Spleen (tissue), 7 donors: ENCODE measurements around the gene GDAP1L1.

Experiments used
- POLR2A ChIP-seq, 3 donors: fragments of 450-650 bp; IDR thresholded peaks; one replicate each; pipeline ENCODE4 v1.5.1; 2017; ENCODE audit warnings: antibody characterized with exemption in 3 of 3, mild to moderate bottlenecking in 1 of 3
- POLR2AphosphoS5 ChIP-seq, 3 donors: sonication (generic); formaldehyde crosslinking; IDR thresholded peaks; one replicate each; pipeline ENCODE4 v1.5.1; 2017; ENCODE audit warnings: antibody characterized with exemption in 3 of 3
- TF ChIP-seq, protein P1 (sequence below), 11 experiments: fragments of 200-600 bp in 7 of 11; fragments of 450-650 bp in 4 of 11; sonication (generic) in 4 of 11; IDR thresholded peaks in 8 of 11; conservative IDR thresholded peaks in 3 of 11; 1 replicate in 7 of 11; 2 replicates in 4 of 11; pipeline versions ENCODE4 v1.4.0 to v1.8.0; 2016 to 2021; ENCODE audit warnings: antibody characterized with exemption in 11 of 11, inconsistent platforms in 4 of 11, mild to moderate bottlenecking in 1 of 11
- donor health status: DM: no; HTN: no; CAD: no; lungs with moderate emphysema.
- donor health status: DM: no; HTN: no; CAD: no.
- donor health status: DM: no; HTN: no; CAD: no.

DNA sequence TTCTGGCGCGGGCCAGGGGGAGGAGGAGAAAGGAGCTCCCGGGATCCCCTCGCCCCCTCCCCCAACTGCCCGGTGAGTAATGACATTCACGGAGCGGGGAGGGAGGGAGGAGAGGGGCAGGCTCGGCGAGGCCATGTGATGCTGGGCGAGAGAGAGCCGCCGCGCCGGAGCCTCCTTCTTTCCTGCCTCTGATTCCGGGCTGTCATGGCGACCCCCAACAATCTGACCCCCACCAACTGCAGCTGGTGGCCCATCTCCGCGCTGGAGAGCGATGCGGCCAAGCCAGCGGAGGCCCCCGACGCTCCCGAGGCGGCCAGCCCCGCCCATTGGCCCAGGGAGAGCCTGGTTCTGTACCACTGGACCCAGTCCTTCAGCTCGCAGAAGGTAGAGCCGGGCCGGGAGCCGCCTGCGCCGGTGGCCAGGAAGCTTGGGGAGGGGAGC is at the start of gene GDAP1L1:
- TF ChIP-seq, protein P1, sequence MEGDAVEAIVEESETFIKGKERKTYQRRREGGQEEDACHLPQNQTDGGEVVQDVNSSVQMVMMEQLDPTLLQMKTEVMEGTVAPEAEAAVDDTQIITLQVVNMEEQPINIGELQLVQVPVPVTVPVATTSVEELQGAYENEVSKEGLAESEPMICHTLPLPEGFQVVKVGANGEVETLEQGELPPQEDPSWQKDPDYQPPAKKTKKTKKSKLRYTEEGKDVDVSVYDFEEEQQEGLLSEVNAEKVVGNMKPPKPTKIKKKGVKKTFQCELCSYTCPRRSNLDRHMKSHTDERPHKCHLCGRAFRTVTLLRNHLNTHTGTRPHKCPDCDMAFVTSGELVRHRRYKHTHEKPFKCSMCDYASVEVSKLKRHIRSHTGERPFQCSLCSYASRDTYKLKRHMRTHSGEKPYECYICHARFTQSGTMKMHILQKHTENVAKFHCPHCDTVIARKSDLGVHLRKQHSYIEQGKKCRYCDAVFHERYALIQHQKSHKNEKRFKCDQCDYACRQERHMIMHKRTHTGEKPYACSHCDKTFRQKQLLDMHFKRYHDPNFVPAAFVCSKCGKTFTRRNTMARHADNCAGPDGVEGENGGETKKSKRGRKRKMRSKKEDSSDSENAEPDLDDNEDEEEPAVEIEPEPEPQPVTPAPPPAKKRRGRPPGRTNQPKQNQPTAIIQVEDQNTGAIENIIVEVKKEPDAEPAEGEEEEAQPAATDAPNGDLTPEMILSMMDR (IDR thresholded peaks at IDR 0.05 in 8 of 11, conservative IDR thresholded peaks at IDR 0.05 in 3 of 11): no peak
- TF ChIP-seq POLR2AphosphoS5 (IDR thresholded peaks at IDR 0.05) (no peak), POLR2A (IDR thresholded peaks at IDR 0.05) (no peak)
